HG03103 (cell line): ENCODE results near the gene MIEN1.
"Not testable (repeated sequence)": the region's sequence is repeated elsewhere in the genome, so short reads cannot be mapped to it uniquely, and the experiment has no call there.

ENCODE experiments used
- ATAC-seq: cut with Tn5 transposase; IDR thresholded peaks from one replicate; pipeline ENCODE4 v1.9.1; 2021; ENCODE audit warnings: low read depth; ENCODE audit not compliant: unreplicated experiment

MIEN1 gene

GRCh38 chr17:39742126-39742855, 12.0 kb upstream of the MIEN1 start:
- ATAC-seq: no peak

- no peak for ATAC-seq
Observed at GRCh38 chr17:39740357-39741111, 10.2 kb upstream of the MIEN1 start.

- no peak for ATAC-seq
Observed at GRCh38 chr17:39739885-39740356, 9.6 kb upstream of the MIEN1 start.

- ATAC-seq: no peak
Observed at GRCh38 chr17:39738983-39739884, 8.9 kb upstream of the MIEN1 start.

GRCh38 chr17:39738568-39738901, 8.2 kb upstream of the MIEN1 start:
- ATAC-seq: no peak

- ATAC-seq: no peak
Observed at GRCh38 chr17:39737760-39738567, 7.6 kb upstream of the MIEN1 start, which contains the start of gene GRB7. Gene GRB7, plus strand, starts transcription at chr17:39737938. Its CDS starts 4,364 bp downstream, at chr17:39742302.

- no peak for ATAC-seq
Observed at GRCh38 chr17:39737206-39737759, 7.0 kb upstream of the MIEN1 start.

GRCh38 chr17:39736319-39737165, 6.2 kb upstream of the MIEN1 start:
- ATAC-seq: no peak

- ATAC-seq: no peak
Observed at GRCh38 chr17:39735882-39736281, 5.5 kb upstream of the MIEN1 start.

GRCh38 chr17:39732586-39732985, 2.3 kb upstream of the MIEN1 start:
- ATAC-seq: no peak

- no peak for ATAC-seq
Observed at GRCh38 chr17:39729280-39729851, 966 bp downstream of the MIEN1 start.

- ATAC-seq: no peak
Observed at GRCh38 chr17:39727556-39727955, 2.8 kb downstream of the MIEN1 start.

GRCh38 chr17:39726617-39727016, 3.7 kb downstream of the MIEN1 start:
- no peak for ATAC-seq

- not testable (repeated sequence) for ATAC-seq
Observed at GRCh38 chr17:39725923-39726322, 4.4 kb downstream of the MIEN1 start.

GRCh38 chr17:39724731-39725130, 5.6 kb downstream of the MIEN1 start:
- no peak for ATAC-seq

GRCh38 chr17:39722965-39723848, 7.1 kb downstream of the MIEN1 start:
- ATAC-seq: no peak

- no peak for ATAC-seq
Observed at GRCh38 chr17:39722104-39722503, 8.2 kb downstream of the MIEN1 start.
